ENCODE data around the gene PRDM15. TPM values are rescaled to one million over a fixed set of nuclear protein-coding genes. Genes with fewer than 3 reads are reported as not detected.

Gene PRDM15
- total RNA-seq, 2 donors from 2014 or later = 6.7 to 18.1 TPM

GRCh38 chr21:41926117-41926806 is 47.1 kb upstream of the PRDM15 start:
- H3K27ac ChIP-seq = peak overlapping the region; percentile 83 to 87
- peak; percentile 35 for DNase-seq (ENCODE audit: low spot score)
- H3K4me1 ChIP-seq (replicated peaks) = peaks cover 6% of the 10 kb centered on the region
- TF ChIP-seq CTCF (IDR thresholded peaks at IDR 0.05) = no peak
- no peak for TF ChIP-seq POLR2A (IDR thresholded peaks at IDR 0.05)
- TF ChIP-seq POLR2AphosphoS5 (IDR thresholded peaks at IDR 0.05) = peak; percentile 67
- H3K4me3 ChIP-seq = peak overlapping the region; percentile 11 to 35
- intact Hi-C loops (cut with DNase I) = no loop called here
- 23% methylated on average over 11 of the region's 11 CpGs for WGBS
- H3K9me3 ChIP-seq = no peaks in the 10 kb centered on the region
- H3K36me3 ChIP-seq = no peaks in the 10 kb centered on the region
- H3K27me3 ChIP-seq (replicated peaks; ENCODE audit: insufficient read depth) = no peaks in the 10 kb centered on the region

GRCh38 chr21:41925767-41926116 is 46.6 kb upstream of the PRDM15 start:
- no peaks in the 10 kb centered on the region for H3K9me3 ChIP-seq
- 55% methylated on average over 4 of the region's 4 CpGs for WGBS
- peak overlapping the region in 1 of 2 donors; percentile 35 for H3K4me3 ChIP-seq
- H3K4me1 ChIP-seq (replicated peaks) = peaks cover 6% of the 10 kb centered on the region
- TF ChIP-seq POLR2AphosphoS5 (IDR thresholded peaks at IDR 0.05) (no peak), POLR2A (IDR thresholded peaks at IDR 0.05) (no peak), CTCF (IDR thresholded peaks at IDR 0.05) (no peak)
- intact Hi-C loops (cut with DNase I) = no loop called here
- no peaks in the 10 kb centered on the region for H3K36me3 ChIP-seq
- no peaks in the 10 kb centered on the region for H3K27me3 ChIP-seq (replicated peaks; ENCODE audit: insufficient read depth)
- H3K27ac ChIP-seq = peak overlapping the region; percentile 83 to 87
- DNase-seq (ENCODE audit: low spot score) = no peak

DNA sequence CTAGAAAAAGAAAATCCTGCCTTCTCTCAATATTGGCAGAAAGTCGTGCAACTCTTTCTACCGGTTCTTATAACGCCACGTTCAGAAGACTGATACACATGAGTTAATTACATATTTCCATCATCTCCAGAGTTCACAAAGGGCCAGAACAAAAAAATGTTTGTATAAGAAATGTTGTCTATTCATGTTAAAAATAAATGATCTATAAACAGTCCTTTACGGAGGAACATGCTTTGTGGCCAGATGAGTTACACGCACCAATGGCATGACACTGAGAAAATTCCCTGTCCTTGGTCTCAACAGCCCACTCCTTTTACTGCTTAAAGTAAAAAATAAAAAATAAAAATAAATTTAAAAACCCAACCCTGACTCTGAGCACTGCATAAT is 45.2 kb upstream of the PRDM15 start:
- intact Hi-C loops (cut with DNase I) = no loop called here
- Histone ChIP-seq H3K9me3 (no peaks in the 10 kb centered on the region), H3K36me3 (no peaks in the 10 kb centered on the region), H3K27me3 (replicated peaks; ENCODE audit: insufficient read depth) (no peaks in the 10 kb centered on the region), H3K4me1 (replicated peaks) (peaks cover 6% of the 10 kb centered on the region), H3K4me3 (no peak overlapping the region), H3K27ac (peak overlapping the region; percentile 48 to 87)
- no peak for DNase-seq (ENCODE audit: low spot score)
- TF ChIP-seq CTCF (IDR thresholded peaks at IDR 0.05) = no peak
- no peak for TF ChIP-seq POLR2AphosphoS5 (IDR thresholded peaks at IDR 0.05)
- no peak for TF ChIP-seq POLR2A (IDR thresholded peaks at IDR 0.05)
- 54% methylated on average over 6 of the region's 6 CpGs for WGBS

DNA sequence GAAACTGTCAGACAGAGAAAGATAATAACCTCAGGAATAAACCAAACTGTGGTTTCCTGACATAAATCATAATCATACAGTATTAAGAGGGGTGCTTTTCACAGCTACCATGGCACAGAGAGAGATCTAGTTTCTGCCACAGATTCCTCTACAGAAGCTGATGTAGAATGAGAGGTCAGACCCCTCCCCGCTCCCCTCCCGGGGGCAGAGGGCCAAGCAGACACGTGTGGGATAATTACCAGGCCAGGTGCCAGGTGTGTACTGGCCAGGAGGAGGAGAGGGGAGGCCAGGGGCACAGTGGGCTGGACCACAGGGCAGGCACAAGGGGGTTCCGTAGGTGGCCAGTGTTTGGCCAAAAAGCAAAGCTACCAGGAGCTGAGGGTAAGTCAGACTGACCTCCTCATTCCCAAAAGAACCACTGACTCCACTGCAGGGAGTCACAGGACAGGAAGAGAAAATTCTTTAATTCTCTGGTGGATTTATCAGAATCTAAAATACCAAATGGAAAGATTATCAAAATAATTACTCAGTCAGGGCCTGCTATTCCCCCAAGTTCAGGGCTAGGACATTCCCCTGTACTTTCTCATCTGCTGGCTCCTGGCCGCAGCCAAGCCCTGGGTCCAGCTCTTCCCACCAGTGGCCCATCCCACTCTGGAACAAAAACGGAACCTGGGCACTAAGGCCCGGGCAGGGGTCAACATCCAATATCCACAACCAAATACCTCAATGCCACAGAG is 44.7 kb upstream of the PRDM15 start:
- no peak for DNase-seq (ENCODE audit: low spot score)
- no peaks in the 10 kb centered on the region for H3K27me3 ChIP-seq (replicated peaks; ENCODE audit: insufficient read depth)
- peaks cover 2% of the 10 kb centered on the region for H3K4me1 ChIP-seq (replicated peaks)
- no peaks in the 10 kb centered on the region for H3K9me3 ChIP-seq
- no peak overlapping the region for H3K4me3 ChIP-seq
- 38% methylated on average over 7 of the region's 7 CpGs for WGBS
- H3K27ac ChIP-seq = peak overlapping the region; percentile 48 to 87
- TF ChIP-seq POLR2AphosphoS5 (IDR thresholded peaks at IDR 0.05) = no peak
- TF ChIP-seq POLR2A (IDR thresholded peaks at IDR 0.05) = no peak
- no peak for TF ChIP-seq CTCF (IDR thresholded peaks at IDR 0.05)
- intact Hi-C loops (cut with DNase I) = no loop called here
- H3K36me3 ChIP-seq = no peaks in the 10 kb centered on the region

- peak overlapping the region; percentile 48 to 87 for H3K27ac ChIP-seq
- H3K36me3 ChIP-seq = no peaks in the 10 kb centered on the region
- H3K9me3 ChIP-seq = no peaks in the 10 kb centered on the region
- H3K4me1 ChIP-seq (replicated peaks) = peaks cover 2% of the 10 kb centered on the region
- DNase-seq (ENCODE audit: low spot score) = no peak
- TF ChIP-seq POLR2AphosphoS5 (IDR thresholded peaks at IDR 0.05) = no peak
- TF ChIP-seq CTCF (IDR thresholded peaks at IDR 0.05) = no peak
- no peak for TF ChIP-seq POLR2A (IDR thresholded peaks at IDR 0.05)
- WGBS = 67% methylated on average over 8 of the region's 8 CpGs
- H3K27me3 ChIP-seq (replicated peaks; ENCODE audit: insufficient read depth) = no peaks in the 10 kb centered on the region
- no peak overlapping the region for H3K4me3 ChIP-seq
- intact Hi-C loops (cut with DNase I) = no loop called here
These were observed 44.0 kb upstream of the PRDM15 start for GRCh38 chr21:41923186-41923585.

All from prostate gland (tissue), 2 donors.